CD4-positive, alpha-beta T cell treated with Interleukin-15 for 1 hour (primary cell): ENCODE data around the gene LEMD2.
A peak's percentile ranks its signal among the peaks of the same experiment; 100 is the strongest.

Source experiments
- DNase-seq: peaks from one replicate; pipeline ENCODE4 v3.0.0-alpha.2; 2020

LEMD2 gene

GRCh38 chr6:33791620-33792019 lies 2.7 kb upstream of the LEMD2 start:
- no peak for DNase-seq

- DNase-seq = no peak
Measured at GRCh38 chr6:33790910-33791309, 2.0 kb upstream of the LEMD2 start.

- no peak for DNase-seq
Measured at GRCh38 chr6:33790379-33790778, 1.4 kb upstream of the LEMD2 start.

GRCh38 chr6:33789550-33789895 lies 593 bp upstream of the LEMD2 start:
- no peak for DNase-seq

- DNase-seq = peak; percentile 68
Measured at GRCh38 chr6:33787954-33788693, 806 bp downstream of the LEMD2 start.

- DNase-seq = no peak
Measured at GRCh38 chr6:33787346-33787953, 1.5 kb downstream of the LEMD2 start.

GRCh38 chr6:33786736-33787135 lies 2.2 kb downstream of the LEMD2 start:
- no peak for DNase-seq

GRCh38 chr6:33785778-33786177 lies 3.2 kb downstream of the LEMD2 start:
- DNase-seq = no peak

- no peak for DNase-seq
Measured at GRCh38 chr6:33784787-33785186, 4.1 kb downstream of the LEMD2 start.

- DNase-seq = no peak
Measured at GRCh38 chr6:33783781-33784520, 5.0 kb downstream of the LEMD2 start.

GRCh38 chr6:33782561-33782960 lies 6.4 kb downstream of the LEMD2 start:
- no peak for DNase-seq

GRCh38 chr6:33781131-33781975 lies 7.6 kb downstream of the LEMD2 start:
- no peak for DNase-seq

GRCh38 chr6:33779895-33780294 lies 9.0 kb downstream of the LEMD2 start:
- no peak for DNase-seq

GRCh38 chr6:33779290-33779689 lies 9.6 kb downstream of the LEMD2 start:
- DNase-seq = no peak

GRCh38 chr6:33778444-33779121 lies 10.3 kb downstream of the LEMD2 start:
- DNase-seq = no peak

- no peak for DNase-seq
Measured at GRCh38 chr6:33777398-33778388, 11.2 kb downstream of the LEMD2 start.

GRCh38 chr6:33776764-33777163 lies 12.2 kb downstream of the LEMD2 start:
- DNase-seq = no peak

GRCh38 chr6:33776186-33776585 lies 12.7 kb downstream of the LEMD2 start:
- no peak for DNase-seq

GRCh38 chr6:33774774-33775173 lies 14.2 kb downstream of the LEMD2 start:
- DNase-seq = no peak

- no peak for DNase-seq
Measured at GRCh38 chr6:33772902-33773472, 15.9 kb downstream of the LEMD2 start.
